Stimulated activated CD8-positive, alpha-beta memory T cell treated with anti-CD3 and anti-CD28 coated beads, Interleukin-7, amount 100 ng/mL, for 24 hours (primary cell): Measurements from ENCODE around the gene CRLF1.
A peak's percentile ranks its signal among the peaks of the same experiment; 100 is the strongest.

ENCODE experiments used
- DNase-seq: peaks from one replicate; pipeline ENCODE4 v3.0.0-alpha.2; 2020; ENCODE audit warnings: low read depth

The CRLF1 gene

DNA sequence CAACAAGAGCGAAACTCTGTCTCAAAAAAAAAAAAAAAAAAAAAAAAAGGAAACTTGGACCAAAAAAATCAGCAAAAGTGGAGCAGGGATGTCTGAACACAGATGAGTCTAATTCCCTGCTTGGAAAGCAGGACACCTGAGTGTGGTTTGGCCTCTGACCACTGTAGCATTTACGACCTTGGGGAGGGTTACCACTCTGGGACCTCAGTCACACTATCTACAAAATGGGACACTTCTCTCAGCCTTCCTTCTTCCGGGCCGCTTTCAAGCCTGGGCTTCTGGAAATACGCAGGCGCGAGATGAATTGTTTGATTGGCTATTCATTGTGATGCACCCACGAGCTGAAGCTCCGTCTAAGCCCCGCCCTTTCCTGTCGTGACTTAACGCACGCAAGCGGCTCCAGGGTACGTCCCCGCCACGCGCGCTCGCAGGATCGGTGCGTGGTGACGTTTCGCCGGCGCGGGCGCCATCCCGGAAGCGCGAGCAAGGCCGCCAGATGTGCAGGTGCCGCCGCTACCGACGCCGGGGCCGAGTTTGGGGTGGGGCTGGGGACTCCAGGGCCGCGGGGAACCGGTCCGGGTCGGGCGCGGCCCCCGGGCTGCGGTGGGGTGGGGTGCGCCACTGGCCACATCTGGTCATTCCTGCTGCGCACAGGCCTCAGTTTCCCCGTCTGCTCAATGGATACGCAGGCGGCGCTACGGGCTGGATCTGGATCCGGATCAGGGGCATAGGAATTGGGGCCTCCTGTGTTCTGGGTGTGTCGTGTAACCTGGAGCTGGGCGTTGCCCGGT is 49.0 kb downstream of the CRLF1 start, which contains the start of gene KXD1:
Gene KXD1, plus strand, starts transcription at position 460 of the 791 bp plus-strand sequence. CDS start 4,187 bp downstream, outside the sequence.
- peak; percentile 96 for DNase-seq

DNA sequence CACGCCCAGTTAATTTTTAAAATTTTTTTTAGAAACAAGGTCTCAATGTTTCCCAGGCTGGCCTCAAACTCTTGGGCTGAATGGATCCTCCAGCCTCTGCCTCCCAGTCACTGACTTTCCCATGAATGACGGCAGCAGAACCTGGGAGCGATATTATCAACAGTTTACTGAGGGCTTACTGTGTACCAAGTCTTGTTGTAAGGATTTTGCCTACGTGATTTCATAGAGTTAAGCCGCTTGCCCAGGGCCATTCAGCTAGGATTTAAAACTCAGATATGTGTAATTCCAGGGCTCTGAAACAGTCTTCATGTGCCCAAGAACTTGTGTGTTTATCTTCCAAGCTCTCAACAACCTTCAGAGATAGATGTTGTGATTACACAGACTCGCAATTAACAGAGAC is 55.0 kb downstream of the CRLF1 start:
- no peak for DNase-seq

DNA sequence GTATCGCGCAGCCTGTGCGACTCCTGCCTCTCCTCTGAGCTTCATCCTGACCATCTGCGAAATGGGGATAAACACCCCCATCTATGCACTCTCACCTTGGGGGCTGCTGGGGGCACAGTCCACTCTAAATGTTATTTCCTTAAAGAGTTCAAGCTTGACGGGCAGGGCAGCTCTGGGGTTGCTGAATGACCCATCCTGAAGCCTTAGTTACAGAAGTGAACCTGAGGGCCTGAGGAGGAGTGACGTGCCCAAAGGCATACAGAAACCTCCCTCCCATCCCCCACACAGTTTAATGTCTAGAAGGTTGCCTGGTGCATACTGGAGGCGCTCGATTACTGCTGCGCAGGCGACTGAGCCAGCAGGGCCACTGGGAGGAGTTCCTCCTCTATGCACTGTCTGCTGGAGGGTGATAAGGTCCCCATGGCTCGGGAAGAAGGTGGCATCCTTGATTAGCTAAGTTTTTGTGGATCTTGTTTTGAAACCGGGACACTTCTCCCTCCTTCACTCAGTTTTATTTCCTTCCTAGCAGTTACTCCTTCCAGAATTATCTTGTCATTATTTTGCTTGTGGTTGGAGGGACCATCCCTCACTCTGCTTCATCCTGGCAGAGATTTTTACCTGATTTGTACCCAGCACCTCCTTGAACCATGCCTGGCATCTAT is 62.7 kb downstream of the CRLF1 start:
- peak; percentile 33 for DNase-seq
